Esophagus squamous epithelium (tissue), 4 donors: Measurements from ENCODE around the gene TSPAN9.

ENCODE experiments used
- CTCF ChIP-seq, 6 experiments: fragments of 450-650 bp in 4 of 6; fragments of 200-600 bp in 2 of 6; sonication (generic) in 2 of 6; IDR thresholded peaks; one replicate each; pipeline ENCODE4 v1.5.1; 2016 to 2019; ENCODE audit warnings: antibody characterized with exemption in 6 of 6, mild to moderate bottlenecking in 4 of 6, moderate library complexity in 4 of 6
- POLR2A ChIP-seq, 4 donors: fragments of 450-650 bp; IDR thresholded peaks; one replicate each; pipeline ENCODE4 v1.6.1; 2017; ENCODE audit warnings: antibody characterized with exemption in 4 of 4, mild to moderate bottlenecking in 4 of 4, moderate library complexity in 3 of 4

DNA sequence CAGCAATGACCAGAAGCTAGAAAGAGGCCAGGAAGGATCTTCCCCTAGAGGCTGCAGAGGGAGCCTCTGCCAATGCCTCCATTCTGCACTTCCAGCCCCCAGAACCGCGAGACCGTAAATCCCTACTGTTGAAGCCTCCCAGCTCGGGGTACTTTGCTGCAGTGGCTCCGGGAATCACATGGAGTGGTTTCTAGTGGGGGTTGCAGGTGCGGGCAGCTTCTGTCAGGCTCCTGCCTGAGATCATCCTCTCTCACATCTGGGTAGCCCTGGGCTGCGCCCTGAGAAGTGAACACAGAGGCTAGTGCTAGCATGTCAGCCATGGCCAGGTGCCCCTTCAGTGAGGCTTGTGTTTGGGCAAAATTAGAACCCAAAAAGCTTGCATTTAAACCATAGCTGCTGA lies 67.3 kb downstream of the TSPAN9 start:
- TF ChIP-seq CTCF (IDR thresholded peaks at IDR 0.05) (no peak), POLR2A (IDR thresholded peaks at IDR 0.05) (no peak)
